ENCODE results near the gene ZSWIM5. TPM values are rescaled to one million over a fixed set of nuclear protein-coding genes. Genes with fewer than 3 reads are reported as not detected.

Gene ZSWIM5
- total RNA-seq, 1 donor from 2014 or later = 0.79 TPM

- H3K4me1 Mint-ChIP-seq (ENCODE audit: low read depth, unreplicated experiment) = peaks cover 2% of the 10 kb centered on the region
- peak; percentile 47 for DNase-seq (ENCODE audit: low read depth)
- H3K4me3 Mint-ChIP-seq (ENCODE audit: unreplicated experiment) = no peak overlapping the region
- no peak overlapping the region for H3K4me3 ChIP-seq (ENCODE audit: insufficient read depth, low read depth, low read length)
- no peak overlapping the region for H3K9ac ChIP-seq (ENCODE audit: low read length)
- no peak for TF ChIP-seq EZH2 (IDR thresholded peaks at IDR 0.05; ENCODE audit: insufficient read depth, low read length)
- TF ChIP-seq CTCF (IDR thresholded peaks at IDR 0.05; ENCODE audit: insufficient read depth, low read depth, low read length) = peak; percentile 75
- no peak overlapping the region for H3K4me2 ChIP-seq (ENCODE audit: low read length)
- H3K4me1 ChIP-seq (ENCODE audit: insufficient read depth, low read length) = peaks cover 4% of the 10 kb centered on the region
- no peaks in the 10 kb centered on the region for H3K27me3 Mint-ChIP-seq (ENCODE audit: low read depth, unreplicated experiment)
- H3K27ac Mint-ChIP-seq (ENCODE audit: unreplicated experiment) = no peak overlapping the region
- no peaks in the 10 kb centered on the region for H3K9me3 Mint-ChIP-seq (ENCODE audit: unreplicated experiment)
- H3K27ac ChIP-seq (ENCODE audit: low read depth, low read length) = no peak overlapping the region
- H3K27me3 ChIP-seq (ENCODE audit: insufficient read depth, low read length) = no peaks in the 10 kb centered on the region
- peak overlapping the region; percentile 62 for H2AFZ ChIP-seq (ENCODE audit: low read depth, low read length)
- FAIRE-seq = no peak
- peaks cover 9% of the 10 kb centered on the region for H4K20me1 ChIP-seq (ENCODE audit: insufficient read depth, low read length)
- H3K79me2 ChIP-seq (ENCODE audit: insufficient read depth, low read length) = peaks cover 12% of the 10 kb centered on the region
- peaks cover 2% of the 10 kb centered on the region for H3K36me3 Mint-ChIP-seq (ENCODE audit: low read depth, unreplicated experiment)
- no peaks in the 10 kb centered on the region for H3K9me3 ChIP-seq (ENCODE audit: insufficient read depth, low read depth, low read length)
- H3K36me3 ChIP-seq (ENCODE audit: insufficient read depth, low read length) = peaks cover 12% of the 10 kb centered on the region
Measured at GRCh38 chr1:45018599-45019230, 187.7 kb downstream of the ZSWIM5 start.

- no peak for FAIRE-seq
- Histone ChIP-seq H3K9me3 (ENCODE audit: insufficient read depth, low read depth, low read length) (no peaks in the 10 kb centered on the region), H3K79me2 (ENCODE audit: insufficient read depth, low read length) (peaks cover 25% of the 10 kb centered on the region), H2AFZ (ENCODE audit: low read depth, low read length) (no peak overlapping the region), H3K27me3 (ENCODE audit: insufficient read depth, low read length) (no peaks in the 10 kb centered on the region), H3K9ac (ENCODE audit: low read length) (no peak overlapping the region), H3K36me3 (ENCODE audit: insufficient read depth, low read length) (peaks cover 15% of the 10 kb centered on the region), H3K27ac (ENCODE audit: low read depth, low read length) (no peak overlapping the region), H3K4me2 (ENCODE audit: low read length) (no peak overlapping the region), H4K20me1 (ENCODE audit: insufficient read depth, low read length) (peaks cover 9% of the 10 kb centered on the region), H3K4me1 (ENCODE audit: insufficient read depth, low read length) (peaks cover 12% of the 10 kb centered on the region), H3K4me3 (ENCODE audit: insufficient read depth, low read depth, low read length) (no peak overlapping the region)
- Mint-ChIP-seq H3K36me3 (ENCODE audit: low read depth, unreplicated experiment) (peaks cover 2% of the 10 kb centered on the region), H3K4me3 (ENCODE audit: unreplicated experiment) (no peak overlapping the region), H3K27ac (ENCODE audit: unreplicated experiment) (no peak overlapping the region), H3K27me3 (ENCODE audit: low read depth, unreplicated experiment) (no peaks in the 10 kb centered on the region), H3K4me1 (ENCODE audit: low read depth, unreplicated experiment) (peaks cover 8% of the 10 kb centered on the region), H3K9me3 (ENCODE audit: unreplicated experiment) (no peaks in the 10 kb centered on the region)
- no peak for DNase-seq (ENCODE audit: low read depth)
- TF ChIP-seq CTCF (IDR thresholded peaks at IDR 0.05; ENCODE audit: insufficient read depth, low read depth, low read length) = no peak
- TF ChIP-seq EZH2 (IDR thresholded peaks at IDR 0.05; ENCODE audit: insufficient read depth, low read length) = no peak
Measured at GRCh38 chr1:45016767-45017166, 189.6 kb downstream of the ZSWIM5 start.

- H3K27me3 Mint-ChIP-seq (ENCODE audit: low read depth, unreplicated experiment) = no peaks in the 10 kb centered on the region
- Histone ChIP-seq H3K4me3 (ENCODE audit: insufficient read depth, low read depth, low read length) (no peak overlapping the region), H3K27ac (ENCODE audit: low read depth, low read length) (no peak overlapping the region), H2AFZ (ENCODE audit: low read depth, low read length) (no peak overlapping the region), H4K20me1 (ENCODE audit: insufficient read depth, low read length) (peaks cover 9% of the 10 kb centered on the region), H3K27me3 (ENCODE audit: insufficient read depth, low read length) (no peaks in the 10 kb centered on the region), H3K9ac (ENCODE audit: low read length) (no peak overlapping the region), H3K4me1 (ENCODE audit: insufficient read depth, low read length) (peaks cover 18% of the 10 kb centered on the region), H3K79me2 (ENCODE audit: insufficient read depth, low read length) (peaks cover 25% of the 10 kb centered on the region), H3K4me2 (ENCODE audit: low read length) (no peak overlapping the region), H3K36me3 (ENCODE audit: insufficient read depth, low read length) (peaks cover 15% of the 10 kb centered on the region), H3K9me3 (ENCODE audit: insufficient read depth, low read depth, low read length) (no peaks in the 10 kb centered on the region)
- H3K4me3 Mint-ChIP-seq (ENCODE audit: unreplicated experiment) = no peak overlapping the region
- H3K4me1 Mint-ChIP-seq (ENCODE audit: low read depth, unreplicated experiment) = peaks cover 14% of the 10 kb centered on the region
- TF ChIP-seq EZH2 (IDR thresholded peaks at IDR 0.05; ENCODE audit: insufficient read depth, low read length) (no peak), CTCF (IDR thresholded peaks at IDR 0.05; ENCODE audit: insufficient read depth, low read depth, low read length) (no peak)
- FAIRE-seq (no peak), DNase-seq (ENCODE audit: low read depth) (no peak)
- H3K9me3 Mint-ChIP-seq (ENCODE audit: unreplicated experiment) = peaks cover 2% of the 10 kb centered on the region
- no peak overlapping the region for H3K27ac Mint-ChIP-seq (ENCODE audit: unreplicated experiment)
- H3K36me3 Mint-ChIP-seq (ENCODE audit: low read depth, unreplicated experiment) = peaks cover 4% of the 10 kb centered on the region
Measured at GRCh38 chr1:45016090-45016697, 190.2 kb downstream of the ZSWIM5 start.

Data from astrocyte (in vitro differentiated cells and primary cell).